ENCODE measurements around the gene ZKSCAN4. TPM values are rescaled to one million over a fixed set of nuclear protein-coding genes. Genes with fewer than 3 reads are reported as not detected.

ZKSCAN4 gene
- total RNA-seq = 2.7 and 5.4 TPM in 2 replicates

GRCh38 chr6:28252009-28252975 lies at the start of gene ZKSCAN4:
ZKSCAN4 (minus strand) TSS chr6:28252269; CDS start chr6:28251980, 289 bp downstream.

GRCh38 chr6:28281288-28282064 lies 29.4 kb upstream of the ZKSCAN4 start, which contains the start of gene PGBD1:
PGBD1 (plus strand) TSS chr6:28281572; CDS start chr6:28283814, 2,242 bp downstream.

DNA sequence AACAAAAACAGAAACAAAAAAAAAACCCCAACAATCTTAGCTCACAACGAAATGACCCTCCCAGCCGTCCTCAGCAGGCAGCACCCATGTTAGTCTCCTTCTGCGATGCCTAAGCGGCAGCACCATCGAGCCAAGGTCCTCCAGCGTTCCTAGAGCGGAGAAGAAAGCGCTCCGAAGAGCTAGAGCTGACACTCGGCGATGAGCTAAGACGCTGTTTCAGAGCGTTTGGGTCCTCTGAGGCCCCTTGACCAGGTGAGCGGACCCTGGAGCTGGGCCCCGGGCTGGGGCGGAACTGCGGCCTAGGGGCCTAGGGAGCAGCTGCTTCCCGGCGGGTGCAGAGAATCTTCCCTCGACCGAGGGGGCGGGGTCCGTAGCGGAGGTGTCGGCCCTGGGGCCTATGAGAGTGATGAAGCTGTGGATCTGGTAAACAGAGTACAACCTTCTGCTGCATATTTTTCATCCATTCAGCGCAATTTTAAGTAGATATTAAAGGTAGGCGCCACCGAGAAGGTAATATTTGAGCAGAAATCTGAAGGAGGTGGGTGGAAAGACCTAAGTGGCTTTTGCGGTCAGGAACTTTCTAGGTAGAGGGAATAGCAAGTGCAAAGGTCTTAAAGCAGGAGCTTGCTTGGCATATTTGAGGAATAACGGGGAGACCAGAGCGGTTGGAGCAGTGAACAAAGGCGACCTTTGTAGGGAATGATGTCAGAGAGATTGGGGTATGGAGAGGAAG lies 15.1 kb upstream of the ZKSCAN4 start, which contains the start of gene ZSCAN26:
TSS of gene ZSCAN26 (plus strand) at position 182 of the 733 bp plus-strand sequence. CDS start 4,777 bp downstream, outside the sequence.

DNA sequence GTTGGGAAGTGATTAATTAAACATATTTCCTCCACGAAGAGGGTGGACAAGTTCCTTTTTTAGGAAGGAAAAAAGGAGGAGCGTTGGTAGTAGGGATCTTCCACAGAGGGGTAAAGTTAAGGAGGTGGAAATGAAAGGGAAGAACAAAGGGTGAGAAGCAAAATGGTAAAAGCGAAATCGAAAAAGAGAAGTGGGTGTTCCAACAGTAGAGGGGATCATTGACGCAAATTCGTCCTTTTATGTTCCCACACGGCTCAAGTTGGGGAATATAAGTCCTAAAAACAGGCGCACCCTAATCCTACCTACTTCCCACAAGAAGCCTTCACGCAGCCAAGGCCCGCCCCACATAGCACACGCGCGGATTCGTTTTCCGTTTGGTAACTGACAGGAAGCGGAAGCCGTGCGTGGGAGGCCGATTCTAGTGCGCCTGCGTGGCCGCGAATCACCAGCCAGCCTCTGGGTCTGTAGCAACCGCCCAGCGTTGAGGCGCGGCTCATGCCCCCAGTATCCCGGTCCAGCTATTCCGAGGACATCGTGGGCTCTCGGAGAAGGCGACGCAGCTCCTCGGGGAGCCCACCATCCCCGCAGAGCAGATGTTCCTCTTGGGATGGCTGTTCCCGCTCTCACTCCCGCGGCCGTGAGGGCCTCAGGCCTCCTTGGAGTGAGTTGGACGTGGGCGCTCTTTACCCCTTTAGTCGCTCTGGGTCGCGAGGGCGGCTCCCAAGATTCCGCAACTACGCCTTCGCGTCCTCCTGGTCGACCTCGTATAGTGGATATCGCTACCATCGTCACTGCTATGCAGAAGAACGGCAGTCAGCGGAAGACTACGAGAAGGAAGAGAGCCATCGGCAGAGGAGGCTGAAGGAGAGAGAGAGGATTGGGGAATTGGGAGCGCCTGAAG lies 7.1 kb upstream of the ZKSCAN4 start, which contains the start of gene NKAPL:
TSS of gene NKAPL (plus strand) at position 421 of the 901 bp plus-strand sequence. CDS start at position 496, 75 bp downstream.

DNA sequence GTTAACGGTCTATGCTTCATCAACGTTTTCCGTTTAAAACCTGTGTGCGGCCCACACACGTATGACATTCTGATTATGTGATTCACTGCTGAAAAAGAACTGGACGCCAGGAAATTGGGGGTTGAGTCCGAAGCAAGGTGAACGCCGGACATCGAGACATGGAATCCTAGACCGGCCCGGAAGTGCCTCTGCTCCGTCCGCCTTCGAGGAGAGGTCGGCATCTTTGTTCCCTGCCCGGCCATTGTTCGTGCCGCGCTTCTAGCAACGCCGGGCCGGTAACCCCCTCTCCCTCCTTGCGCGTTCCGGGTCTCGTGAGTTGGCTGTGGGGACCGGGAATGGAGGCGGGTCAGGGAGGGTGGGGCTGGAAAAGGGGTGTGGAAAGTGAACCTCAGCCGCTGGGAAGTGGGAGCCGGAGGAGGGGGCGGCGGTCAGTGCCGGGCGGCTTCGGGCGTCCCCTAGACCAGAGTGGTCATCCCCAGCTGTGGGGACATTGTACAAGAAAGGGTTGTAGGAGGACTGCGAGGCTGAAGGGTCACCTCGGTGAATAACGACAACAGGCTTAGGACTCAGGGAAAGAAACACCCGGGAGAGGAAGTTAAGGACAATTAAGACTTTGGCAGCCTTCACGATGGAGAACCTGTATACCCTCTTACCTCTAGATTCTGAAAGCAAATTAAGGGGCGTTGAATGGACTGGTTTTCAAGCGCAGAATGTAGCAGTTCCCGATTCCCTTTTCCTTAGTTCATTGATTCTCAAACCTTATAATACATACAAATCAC lies 26.8 kb downstream of the ZKSCAN4 start, which contains the start of gene ZSCAN9:
TSS of gene ZSCAN9 (plus strand) at position 220 of the 779 bp plus-strand sequence. CDS start 1,810 bp downstream, outside the sequence.

Other genes with a start within 250 kb of the ZKSCAN4 start
- 0.26 and 0.33 TPM in 2 replicates for gene ZNF165, start 171.7 kb downstream of the ZKSCAN4 start, total RNA-seq
- gene ZSCAN16, start 127.7 kb downstream of the ZKSCAN4 start, total RNA-seq = 13.4 and 17.2 TPM in 2 replicates
- 13.7 and 19.5 TPM in 2 replicates for gene ZKSCAN8, start 110.4 kb downstream of the ZKSCAN4 start, total RNA-seq
- 6.0 and 8.5 TPM in 2 replicates for gene ZSCAN9, start 27.0 kb downstream of the ZKSCAN4 start, total RNA-seq
- 0.26 and 0.43 TPM in 2 replicates for gene NKAPL, start 7.0 kb upstream of the ZKSCAN4 start, total RNA-seq
- 5.5 and 13.1 TPM in 2 replicates for gene ZSCAN26, start 14.9 kb upstream of the ZKSCAN4 start, total RNA-seq
- 3.5 and 5.8 TPM in 2 replicates for gene PGBD1, start 29.3 kb upstream of the ZKSCAN4 start, total RNA-seq
- 10.2 TPM in 2 replicates for gene ZSCAN31, start 83.9 kb upstream of the ZKSCAN4 start, total RNA-seq
- gene ZKSCAN3, start 97.7 kb upstream of the ZKSCAN4 start, total RNA-seq = 2.2 and 6.3 TPM in 2 replicates
- 3.7 and 5.1 TPM in 2 replicates for gene ZSCAN12, start 147.5 kb upstream of the ZKSCAN4 start, total RNA-seq
- 2.5 TPM in 1 of 2 replicates, not detected in the other for gene ZSCAN23, start 191.2 kb upstream of the ZKSCAN4 start, total RNA-seq

Data from dermis lymphatic vessel endothelial cell (primary cell).